Measurements from ENCODE around the gene CAMK2A.
A peak's percentile ranks its signal among the peaks of the same experiment; 100 is the strongest.

The CAMK2A gene

GRCh38 chr5:150184006-150184405, 105.6 kb downstream of the CAMK2A start:
- H3K27me3 Mint-ChIP-seq (ENCODE audit: low read depth) = peaks cover 18% of the 10 kb centered on the region

GRCh38 chr5:150183436-150183835, 106.1 kb downstream of the CAMK2A start:
- no peaks in the 10 kb centered on the region for H3K9me3 Mint-ChIP-seq
- peaks cover 27% of the 10 kb centered on the region for H3K4me1 Mint-ChIP-seq
- H3K27me3 Mint-ChIP-seq (ENCODE audit: low read depth) = peaks cover 12% of the 10 kb centered on the region
- H3K36me3 Mint-ChIP-seq (ENCODE audit: low read depth) = no peaks in the 10 kb centered on the region
- TF ChIP-seq CTCF (IDR thresholded peaks at IDR 0.05; ENCODE audit: unreplicated experiment in 3 of 3) = no peak
- H3K27ac Mint-ChIP-seq = no peak overlapping the region
- no peak overlapping the region for H3K4me3 Mint-ChIP-seq

More at GRCh38 chr5:150184006-150184405, 105.6 kb downstream of the CAMK2A start:
- Mint-ChIP-seq H3K36me3 (ENCODE audit: low read depth) (no peaks in the 10 kb centered on the region), H3K4me3 (no peak overlapping the region), H3K27ac (no peak overlapping the region), H3K9me3 (no peaks in the 10 kb centered on the region), H3K4me1 (peaks cover 27% of the 10 kb centered on the region)
- TF ChIP-seq CTCF (IDR thresholded peaks at IDR 0.05; ENCODE audit: unreplicated experiment in 3 of 3) = no peak

GRCh38 chr5:150182774-150183173, 106.8 kb downstream of the CAMK2A start:
- Mint-ChIP-seq H3K4me1 (peaks cover 26% of the 10 kb centered on the region), H3K27ac (peak overlapping the region in 2 of 3 experiments; percentile 64 to 72), H3K36me3 (ENCODE audit: low read depth) (no peaks in the 10 kb centered on the region), H3K9me3 (no peaks in the 10 kb centered on the region), H3K4me3 (no peak overlapping the region), H3K27me3 (ENCODE audit: low read depth) (peaks cover 11% of the 10 kb centered on the region)
- TF ChIP-seq CTCF (IDR thresholded peaks at IDR 0.05; ENCODE audit: unreplicated experiment in 3 of 3) = no peak

GRCh38 chr5:150181766-150182545, 107.6 kb downstream of the CAMK2A start:
- TF ChIP-seq CTCF (IDR thresholded peaks at IDR 0.05; ENCODE audit: unreplicated experiment in 3 of 3) = no peak
- peaks cover 20% of the 10 kb centered on the region for H3K4me1 Mint-ChIP-seq
- no peaks in the 10 kb centered on the region for H3K36me3 Mint-ChIP-seq (ENCODE audit: low read depth)
- H3K27ac Mint-ChIP-seq = peak overlapping the region; percentile 48 to 92 (median 55)
- peaks cover 10% of the 10 kb centered on the region for H3K27me3 Mint-ChIP-seq (ENCODE audit: low read depth)
- no peak overlapping the region for H3K4me3 Mint-ChIP-seq
- H3K9me3 Mint-ChIP-seq = no peaks in the 10 kb centered on the region

GRCh38 chr5:150181027-150181426, 108.5 kb downstream of the CAMK2A start:
- Mint-ChIP-seq H3K27ac (peak overlapping the region; percentile 45 to 92 (median 88)), H3K9me3 (no peaks in the 10 kb centered on the region), H3K36me3 (ENCODE audit: low read depth) (no peaks in the 10 kb centered on the region), H3K4me1 (peaks cover 20% of the 10 kb centered on the region), H3K4me3 (no peak overlapping the region), H3K27me3 (ENCODE audit: low read depth) (peaks cover 6% of the 10 kb centered on the region)
- TF ChIP-seq CTCF (IDR thresholded peaks at IDR 0.05; ENCODE audit: unreplicated experiment in 3 of 3) = no peak

Measured in nephron (organoid).